ENCODE measurements around the gene RAB36.

The RAB36 gene

DNA sequence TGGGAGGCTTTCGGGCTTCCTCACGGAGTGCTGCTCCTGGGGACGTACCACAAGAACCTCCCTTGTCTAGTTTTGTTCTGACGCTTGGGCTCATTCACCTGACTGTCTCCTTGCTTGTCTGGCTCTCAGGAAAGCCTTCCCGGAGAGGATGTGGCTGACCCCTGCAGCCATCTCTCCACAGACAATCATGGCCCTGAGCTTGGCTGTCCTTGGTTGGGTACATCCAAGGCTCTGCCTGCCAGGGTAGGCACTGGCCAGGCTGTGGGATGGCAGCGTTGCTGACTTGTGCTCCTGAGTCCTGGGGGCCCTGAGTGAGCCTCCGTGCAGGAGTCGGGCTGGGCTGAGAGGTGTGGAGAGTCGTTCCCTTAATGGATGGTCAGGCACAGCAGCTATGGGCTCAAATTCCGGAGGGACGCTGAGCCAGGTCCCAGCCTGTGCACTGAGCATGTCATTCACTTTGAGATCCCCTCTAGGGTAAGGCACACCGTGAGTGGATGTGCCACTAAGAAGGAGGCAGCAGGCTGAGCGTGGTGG lies 67.8 kb downstream of the RAB36 start:
- TF ChIP-seq, protein P1, sequence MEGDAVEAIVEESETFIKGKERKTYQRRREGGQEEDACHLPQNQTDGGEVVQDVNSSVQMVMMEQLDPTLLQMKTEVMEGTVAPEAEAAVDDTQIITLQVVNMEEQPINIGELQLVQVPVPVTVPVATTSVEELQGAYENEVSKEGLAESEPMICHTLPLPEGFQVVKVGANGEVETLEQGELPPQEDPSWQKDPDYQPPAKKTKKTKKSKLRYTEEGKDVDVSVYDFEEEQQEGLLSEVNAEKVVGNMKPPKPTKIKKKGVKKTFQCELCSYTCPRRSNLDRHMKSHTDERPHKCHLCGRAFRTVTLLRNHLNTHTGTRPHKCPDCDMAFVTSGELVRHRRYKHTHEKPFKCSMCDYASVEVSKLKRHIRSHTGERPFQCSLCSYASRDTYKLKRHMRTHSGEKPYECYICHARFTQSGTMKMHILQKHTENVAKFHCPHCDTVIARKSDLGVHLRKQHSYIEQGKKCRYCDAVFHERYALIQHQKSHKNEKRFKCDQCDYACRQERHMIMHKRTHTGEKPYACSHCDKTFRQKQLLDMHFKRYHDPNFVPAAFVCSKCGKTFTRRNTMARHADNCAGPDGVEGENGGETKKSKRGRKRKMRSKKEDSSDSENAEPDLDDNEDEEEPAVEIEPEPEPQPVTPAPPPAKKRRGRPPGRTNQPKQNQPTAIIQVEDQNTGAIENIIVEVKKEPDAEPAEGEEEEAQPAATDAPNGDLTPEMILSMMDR (IDR thresholded peaks at IDR 0.05): no peak
- TF ChIP-seq ZFX (IDR thresholded peaks at IDR 0.05; ENCODE audit: borderline replicate concordance): no peak
- no peak overlapping the region for H3K27ac ChIP-seq

DNA sequence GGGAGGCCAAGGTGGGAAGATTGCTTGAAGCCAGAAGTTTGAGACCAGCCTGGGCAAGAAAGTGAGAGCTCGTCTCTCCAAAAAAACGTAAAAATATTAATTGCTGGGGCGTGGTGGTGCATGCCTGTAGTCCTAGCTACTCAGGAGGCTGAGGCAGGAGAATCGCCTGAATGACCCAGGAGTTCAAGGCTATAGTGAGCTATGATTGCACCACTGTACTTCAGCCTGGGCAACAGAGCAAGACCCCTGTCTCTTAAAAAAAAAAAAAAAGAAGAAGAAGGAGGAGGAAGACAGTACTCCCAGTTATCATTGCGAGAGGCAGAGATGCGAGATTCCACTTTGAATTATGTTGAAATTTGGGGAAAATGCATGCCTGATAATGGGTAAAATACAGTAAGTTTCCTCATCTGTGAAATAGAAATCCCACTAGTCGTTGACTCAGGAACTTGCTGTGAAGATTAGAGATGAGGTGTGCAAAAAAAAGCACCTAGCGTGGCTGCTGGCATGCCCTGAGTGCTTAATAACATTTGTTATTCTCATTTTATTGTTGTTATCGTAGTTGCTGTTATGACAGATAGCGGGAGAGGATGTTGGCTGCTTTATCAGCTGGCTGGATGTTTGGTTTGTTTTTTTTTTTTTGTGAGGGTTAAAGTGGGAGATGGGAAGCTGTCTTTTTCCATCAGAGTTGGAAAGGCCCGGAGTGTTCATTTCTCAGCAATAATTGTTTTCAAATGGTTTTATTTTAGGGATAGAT lies 68.5 kb downstream of the RAB36 start:
- TF ChIP-seq ZFX (IDR thresholded peaks at IDR 0.05; ENCODE audit: borderline replicate concordance): no peak
- TF ChIP-seq, protein P1 (IDR thresholded peaks at IDR 0.05): no peak
- H3K27ac ChIP-seq: no peak overlapping the region
